Urinary bladder (tissue), 4 donors: ENCODE data around the gene TESK2. TPM values are rescaled to one million over a fixed set of nuclear protein-coding genes. Genes with fewer than 3 reads are reported as not detected.

Experiments used
- DNase-seq: peaks from one replicate; pipeline ENCODE4 v3.0.0-alpha.2; 2015; ENCODE audit errors: extremely low spot score
- H3K27ac ChIP-seq: one replicate; pipeline ENCODE4 v1.5.1; 2013; ENCODE audit warnings: low read depth, mild to moderate bottlenecking, moderate library complexity
- H3K36me3 ChIP-seq: one replicate; pipeline ENCODE4 v1.6.1; 2013; ENCODE audit warnings: mild to moderate bottlenecking, moderate library complexity; ENCODE audit not compliant: insufficient read depth
- H3K4me1 ChIP-seq: one replicate; pipeline ENCODE4 v1.6.1; 2013; ENCODE audit warnings: mild to moderate bottlenecking, moderate library complexity; ENCODE audit not compliant: insufficient read depth
- H3K4me3 ChIP-seq: one replicate; pipeline ENCODE4 v1.5.1; 2013; ENCODE audit warnings: low read depth, low read length
- WGBS: extraction: QIAGEN DNeasy Blood & Tissue Kit; methylation state at CpG from one replicate; pipeline ENCODE4 v1.1.7; 2013; 5-methylcytosine and 5-hydroxymethylcytosine counted together
- polyA plus RNA-seq: library from polyadenylated mRNA; stranded (reverse); fragments of 200-250 nt; gene quantifications from one replicate; pipeline ENCODE4 v1.2.3, GENCODE V29; 2013
- total RNA-seq: library from RNA; depleted of rRNA; stranded (reverse); fragments of >200 nt; gene quantifications from one replicate; pipeline ENCODE4 v1.2.3, GENCODE V29; 2014
- donor health status: healthy with polysubstance abuse.
- donor health status: healthy.

The TESK2 gene
- total and polyA plus RNA-seq, 2 donors = 3.2 to 5.7 TPM

DNA sequence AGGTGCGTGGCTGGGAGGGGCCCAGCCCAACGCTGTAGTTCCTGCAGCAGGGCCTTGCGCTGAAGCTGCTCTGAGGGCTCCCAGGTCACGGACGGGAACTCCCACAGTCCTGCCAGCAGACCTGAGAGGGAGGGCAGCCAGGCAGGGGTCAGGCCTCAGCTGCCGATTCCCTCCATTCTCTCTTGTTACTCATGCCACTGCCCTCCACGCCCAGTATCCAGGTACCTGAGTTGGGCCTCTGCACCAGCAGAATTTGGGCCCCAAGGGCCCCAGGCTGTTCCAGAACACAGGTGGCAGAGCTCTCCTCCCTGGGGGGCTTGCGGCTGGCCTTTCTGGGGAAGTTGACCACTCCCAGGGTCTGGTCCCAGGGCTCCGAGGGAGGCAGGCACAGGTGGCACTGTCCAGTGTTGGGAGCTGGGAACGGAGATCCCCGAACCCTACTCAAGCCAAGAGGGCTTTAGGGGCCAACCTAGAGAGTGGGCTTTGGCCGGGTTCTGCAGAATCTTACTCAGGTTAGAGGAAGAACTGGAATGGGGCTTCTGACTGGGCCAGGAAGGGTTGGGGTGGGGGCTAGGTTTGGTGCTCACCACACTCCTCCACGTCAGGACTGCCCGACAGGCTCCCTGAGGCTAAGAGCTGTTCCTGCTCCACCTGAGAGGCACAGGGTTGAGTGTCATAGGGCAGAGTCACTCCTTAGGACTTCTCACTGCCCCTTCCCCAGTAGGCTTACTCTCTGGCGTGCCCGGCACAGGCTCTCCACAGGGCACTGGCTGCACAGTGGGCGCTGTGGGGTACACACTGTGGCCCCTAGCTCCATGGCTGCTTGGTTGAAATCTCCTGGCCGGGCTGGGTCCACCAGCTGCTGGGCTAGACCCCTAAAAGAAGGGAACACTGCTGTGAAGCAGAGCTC, 159.3 kb downstream of the TESK2 start:
- DNase-seq = no peak
- no peaks in the 10 kb centered on the region for H3K4me1 ChIP-seq
- 95% methylated on average over 18 of the region's 18 CpGs for WGBS
- H3K27ac ChIP-seq = no peak overlapping the region
- H3K36me3 ChIP-seq = peaks cover 7% of the 10 kb centered on the region
- H3K4me3 ChIP-seq = no peak overlapping the region

DNA sequence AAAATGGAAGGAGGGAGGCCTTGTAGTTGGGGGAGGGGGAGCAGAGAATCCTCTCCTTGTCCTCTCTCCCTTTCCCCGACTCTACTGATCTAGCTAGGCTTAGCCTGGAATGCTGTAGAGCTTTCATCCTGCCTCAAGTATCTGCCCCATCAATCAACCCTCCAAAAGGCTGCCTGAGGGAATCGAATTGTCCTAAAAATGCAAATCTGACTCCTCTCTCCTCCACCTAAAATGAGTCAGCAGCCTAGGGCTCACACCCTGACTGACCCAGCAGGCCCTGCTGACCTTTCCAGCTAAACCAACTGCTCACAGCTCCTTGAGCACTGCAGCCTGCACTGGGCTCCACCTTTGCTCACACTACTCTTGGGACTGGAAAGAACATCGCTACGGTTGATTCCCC, 161.5 kb downstream of the TESK2 start:
- H3K36me3 ChIP-seq = peaks cover 7% of the 10 kb centered on the region
- no peak overlapping the region for H3K4me3 ChIP-seq
- DNase-seq = no peak
- no peak overlapping the region for H3K27ac ChIP-seq
- 75% methylated on average over 4 of the region's 4 CpGs for WGBS
- H3K4me1 ChIP-seq = no peaks in the 10 kb centered on the region

DNA sequence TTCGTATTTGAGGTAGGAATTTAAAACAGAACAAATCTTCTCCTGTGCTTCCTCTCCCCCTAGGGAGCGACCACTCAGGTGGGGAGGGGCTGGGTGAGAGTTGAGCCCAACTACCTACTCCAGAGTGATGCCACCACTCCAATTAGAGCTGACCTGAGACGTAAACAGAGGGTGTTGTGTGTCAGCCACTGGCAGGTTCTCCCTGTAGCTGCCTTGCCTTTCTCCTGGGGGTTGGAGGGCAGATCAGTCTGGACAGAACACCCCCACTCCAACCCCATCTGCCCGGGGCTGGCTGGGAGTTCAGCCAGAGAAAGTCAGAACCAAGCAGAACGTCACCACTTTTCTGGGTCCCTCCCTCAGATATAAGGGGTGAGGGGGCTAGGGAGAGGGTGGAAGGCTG, 162.3 kb downstream of the TESK2 start:
- H3K4me3 ChIP-seq = no peak overlapping the region
- 76% methylated on average over 5 of the region's 5 CpGs for WGBS
- no peak for DNase-seq
- H3K27ac ChIP-seq = no peak overlapping the region
- H3K36me3 ChIP-seq = peaks cover 7% of the 10 kb centered on the region
- no peaks in the 10 kb centered on the region for H3K4me1 ChIP-seq

DNA sequence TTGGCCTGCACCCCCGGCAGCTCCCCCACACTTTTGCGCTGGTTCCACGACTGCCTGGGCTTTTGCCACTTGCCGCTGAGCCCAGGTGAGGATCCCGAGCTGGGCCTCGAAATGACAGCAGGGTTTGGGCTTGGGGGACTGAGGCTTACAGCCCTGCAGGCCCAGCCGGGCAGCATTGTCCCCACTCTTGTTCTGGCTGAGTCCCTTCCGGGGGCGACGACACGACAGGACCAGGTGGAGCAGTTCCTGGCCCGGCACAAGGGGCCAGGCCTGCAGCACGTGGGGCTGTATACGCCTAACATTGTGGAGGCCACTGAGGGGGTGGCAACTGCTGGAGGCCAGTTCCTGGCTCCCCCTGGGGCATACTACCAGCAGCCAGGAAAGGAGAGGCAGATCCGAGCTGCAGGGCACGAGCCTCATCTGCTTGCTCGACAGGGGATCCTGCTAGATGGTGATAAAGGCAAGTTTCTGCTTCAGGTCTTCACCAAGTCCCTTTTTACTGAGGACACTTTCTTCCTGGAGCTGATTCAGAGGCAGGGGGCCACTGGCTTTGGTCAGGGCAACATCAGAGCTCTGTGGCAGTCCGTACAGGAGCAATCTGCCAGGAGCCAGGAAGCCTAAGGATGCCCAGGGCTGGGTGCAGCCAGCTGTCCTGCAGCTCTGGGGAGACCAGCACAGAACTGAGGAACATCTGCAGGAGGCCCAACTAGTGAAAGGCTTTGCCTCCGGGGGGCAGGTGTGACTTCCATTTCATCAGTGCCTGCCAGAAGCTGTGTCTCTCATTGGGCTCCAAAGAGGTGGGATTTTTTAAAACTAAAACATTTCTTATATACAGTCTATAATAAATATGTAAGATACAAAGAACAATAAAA, 163.1 kb downstream of the TESK2 start:
- H3K36me3 ChIP-seq = peaks cover 7% of the 10 kb centered on the region
- no peak for DNase-seq
- H3K4me3 ChIP-seq = peak overlapping the region; percentile 43
- 67% methylated on average over 19 of the region's 19 CpGs for WGBS
- no peaks in the 10 kb centered on the region for H3K4me1 ChIP-seq
- no peak overlapping the region for H3K27ac ChIP-seq

DNA sequence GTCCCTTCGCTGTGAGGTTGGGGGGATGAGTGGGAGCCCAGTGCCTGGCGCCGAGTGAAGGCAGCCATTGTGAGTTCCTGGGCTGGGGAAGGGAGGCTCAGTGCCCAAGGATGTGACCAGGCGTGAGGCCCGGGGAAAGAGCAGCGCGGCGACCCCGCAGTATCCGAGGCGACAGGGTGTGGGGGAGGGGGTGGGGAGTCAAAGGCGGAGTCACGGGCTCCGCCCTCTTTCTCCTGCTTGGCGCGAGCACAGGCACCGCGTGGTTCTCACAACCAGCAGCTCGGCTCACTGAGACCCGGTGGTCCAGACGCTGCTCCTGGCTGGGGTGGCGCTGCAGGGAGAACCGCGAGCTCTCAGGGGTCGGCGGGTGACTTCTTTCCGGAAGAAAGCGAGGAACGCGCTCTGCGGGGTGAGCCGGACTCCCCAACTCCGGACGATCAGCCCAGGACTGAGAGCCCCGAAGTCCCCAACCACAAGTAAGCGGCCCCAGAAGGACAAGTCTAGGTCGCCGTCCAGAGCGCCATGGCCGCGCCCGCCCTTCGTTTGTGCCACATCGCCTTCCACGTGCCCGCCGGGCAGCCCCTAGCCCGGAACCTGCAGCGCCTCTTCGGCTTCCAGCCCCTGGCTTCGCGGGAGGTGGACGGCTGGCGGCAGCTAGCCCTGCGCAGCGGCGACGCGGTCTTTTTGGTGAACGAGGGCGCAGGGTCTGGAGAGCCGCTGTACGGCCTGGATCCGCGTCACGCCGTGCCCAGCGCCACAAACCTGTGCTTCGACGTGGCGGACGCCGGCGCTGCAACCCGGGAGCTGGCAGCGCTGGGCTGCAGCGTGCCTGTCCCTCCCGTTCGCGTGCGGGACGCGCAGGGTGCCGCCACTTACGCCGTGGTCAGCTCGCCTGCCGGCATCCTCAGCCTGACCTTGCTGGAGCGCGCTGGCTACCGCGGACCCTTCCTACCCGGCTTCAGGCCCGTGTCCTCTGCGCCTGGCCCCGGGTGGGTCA, 164.0 kb downstream of the TESK2 start, which contains the start of gene HPDL:
HPDL (plus strand) TSS at position 269 of the 997 bp plus-strand sequence; CDS start at position 523, 254 bp downstream.
- Histone ChIP-seq H3K27ac (no peak within 1 kb of the TSS), H3K4me1 (no peaks in the 10 kb centered on the region), H3K4me3 (peak within 1 kb of the TSS; percentile 43), H3K36me3 (peaks cover 7% of the 10 kb centered on the region)
- 4% methylated on average over 96 of the region's 96 CpGs for WGBS
- peak; percentile 37 for DNase-seq

DNA sequence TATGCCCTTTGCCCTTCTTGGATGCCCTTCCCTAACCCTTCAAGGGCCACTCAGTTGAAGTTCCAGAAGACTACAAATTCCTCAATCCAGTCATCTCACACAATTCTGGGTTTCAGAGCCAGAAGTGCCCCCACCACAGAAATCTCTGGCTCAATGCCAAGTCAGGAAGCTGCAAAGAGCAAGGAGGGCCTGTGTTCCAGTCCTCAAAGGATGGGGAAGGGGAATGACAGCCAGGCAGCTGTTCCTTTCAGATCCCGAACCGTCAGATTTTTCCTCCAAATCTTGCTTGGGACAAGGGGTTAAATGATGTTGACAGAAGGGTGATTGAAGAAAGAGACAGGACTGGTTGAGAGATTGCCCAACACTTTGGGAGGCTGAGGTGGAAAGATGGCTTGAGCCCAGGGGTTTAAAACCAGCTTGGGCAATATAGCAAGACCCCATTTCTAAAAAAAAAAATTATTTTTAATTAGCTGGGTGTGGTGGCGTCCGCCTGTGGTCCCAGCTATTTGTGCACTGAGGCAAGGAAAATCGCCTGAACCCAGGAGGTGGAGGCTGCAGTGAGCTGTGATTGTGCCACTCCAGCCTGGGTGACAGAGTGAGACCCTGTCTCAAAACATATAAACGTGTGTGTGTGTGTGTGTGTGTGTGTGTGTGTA, 165.0 kb downstream of the TESK2 start:
- no peaks in the 10 kb centered on the region for H3K4me1 ChIP-seq
- DNase-seq = no peak
- H3K4me3 ChIP-seq = no peak overlapping the region
- H3K27ac ChIP-seq = no peak overlapping the region
- peaks cover 3% of the 10 kb centered on the region for H3K36me3 ChIP-seq
- WGBS = 59% methylated on average over 6 of the region's 6 CpGs

DNA sequence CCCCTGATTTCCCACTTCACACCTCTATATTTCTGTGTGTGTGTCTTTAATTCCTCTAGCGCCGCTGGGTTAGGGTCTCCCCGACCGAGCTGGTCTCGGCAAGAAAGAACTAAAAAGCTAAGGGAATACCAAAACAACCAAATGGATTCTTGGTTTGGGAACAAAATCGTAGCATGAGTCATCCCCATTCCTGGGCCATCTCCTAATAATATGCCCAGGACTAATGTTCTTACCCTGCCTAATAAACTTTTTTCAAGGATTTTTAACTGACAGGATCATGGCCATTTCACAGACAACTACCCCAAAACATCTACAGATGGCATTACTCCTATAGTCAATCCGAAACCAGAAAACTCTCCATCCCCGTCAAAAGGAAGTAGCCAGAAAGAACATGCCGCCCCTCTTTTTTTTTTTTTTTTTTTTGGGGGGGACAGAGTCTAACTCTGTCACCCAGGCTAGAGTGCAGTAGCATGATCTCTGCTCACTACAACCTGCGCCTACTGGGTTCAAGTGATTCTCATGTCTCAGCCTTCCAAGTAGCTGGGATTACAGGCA, 168.4 kb downstream of the TESK2 start:
- Histone ChIP-seq H3K27ac (no peak overlapping the region), H3K4me1 (no peaks in the 10 kb centered on the region), H3K4me3 (no peak overlapping the region), H3K36me3 (no peaks in the 10 kb centered on the region)
- DNase-seq = no peak
- WGBS = 87% methylated on average over 10 of the region's 10 CpGs

DNA sequence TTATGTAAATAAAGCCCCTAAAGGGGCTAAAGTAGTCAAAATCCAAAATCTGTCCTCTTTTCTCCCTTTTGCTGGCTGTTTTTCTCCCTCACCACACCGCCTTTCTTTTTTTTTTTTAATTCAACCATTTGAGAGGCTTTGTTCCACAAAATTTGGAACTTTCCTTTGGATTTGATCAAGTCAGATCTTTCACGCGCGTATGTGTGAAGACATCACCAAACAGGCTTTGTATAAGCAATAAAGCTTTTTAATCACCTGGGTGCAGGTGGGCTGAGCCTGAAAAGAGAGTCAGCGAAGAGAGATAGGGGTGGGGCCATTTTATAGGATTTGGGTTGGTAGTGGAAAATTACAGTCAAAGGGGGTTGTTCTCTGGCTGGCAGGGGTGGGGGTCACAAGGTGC, 169.5 kb downstream of the TESK2 start:
- Histone ChIP-seq H3K4me1 (no peaks in the 10 kb centered on the region), H3K4me3 (no peak overlapping the region), H3K36me3 (no peaks in the 10 kb centered on the region), H3K27ac (no peak overlapping the region)
- WGBS = 77% methylated on average over 5 of the region's 5 CpGs
- DNase-seq = no peak

DNA sequence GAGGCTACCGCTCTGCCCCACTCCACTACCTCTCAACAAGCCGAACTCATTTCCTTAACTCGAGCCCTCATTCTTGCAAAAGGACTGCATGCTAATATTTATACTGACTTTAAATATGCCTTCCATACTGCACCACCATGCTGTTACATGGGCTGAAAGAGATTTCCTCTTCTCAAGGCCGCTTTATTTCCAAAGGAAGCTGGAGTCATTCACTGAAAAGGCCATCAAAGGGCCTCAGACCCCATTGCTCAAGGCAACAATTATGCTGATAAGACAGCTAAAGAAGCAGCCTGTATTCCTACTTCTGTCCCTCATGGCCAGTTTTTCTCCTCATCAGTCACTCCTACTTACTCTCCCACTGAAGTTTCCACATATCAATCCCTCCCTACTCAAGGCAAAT, 171.2 kb downstream of the TESK2 start:
- 81% methylated on average over 4 of the region's 4 CpGs for WGBS
- no peaks in the 10 kb centered on the region for H3K4me1 ChIP-seq
- no peak overlapping the region for H3K27ac ChIP-seq
- no peak overlapping the region for H3K4me3 ChIP-seq
- H3K36me3 ChIP-seq = no peaks in the 10 kb centered on the region
- no peak for DNase-seq

DNA sequence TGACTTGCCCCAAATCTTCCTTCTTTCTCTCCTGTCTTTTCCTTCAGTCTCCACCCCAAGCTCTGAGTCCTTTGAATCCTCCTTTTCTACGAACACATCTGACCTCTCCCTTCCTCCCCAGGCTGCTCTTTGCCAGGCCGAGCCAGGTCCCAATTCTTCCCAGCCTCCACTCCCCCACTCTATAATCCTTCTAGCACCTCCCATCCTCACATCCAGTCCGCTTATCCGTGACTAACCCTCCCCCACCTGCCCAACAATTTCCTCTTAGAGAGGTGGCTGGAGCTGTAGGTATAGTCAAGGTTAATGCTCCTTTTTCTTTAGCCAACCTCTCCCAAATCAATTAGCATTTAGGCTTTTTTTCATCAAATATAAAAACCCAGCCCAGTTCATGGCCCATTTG, 173.8 kb downstream of the TESK2 start:
- H3K4me3 ChIP-seq = no peak overlapping the region
- 30% methylated on average over 4 of the region's 4 CpGs for WGBS
- H3K27ac ChIP-seq = no peak overlapping the region
- no peaks in the 10 kb centered on the region for H3K36me3 ChIP-seq
- no peaks in the 10 kb centered on the region for H3K4me1 ChIP-seq
- no peak for DNase-seq

DNA sequence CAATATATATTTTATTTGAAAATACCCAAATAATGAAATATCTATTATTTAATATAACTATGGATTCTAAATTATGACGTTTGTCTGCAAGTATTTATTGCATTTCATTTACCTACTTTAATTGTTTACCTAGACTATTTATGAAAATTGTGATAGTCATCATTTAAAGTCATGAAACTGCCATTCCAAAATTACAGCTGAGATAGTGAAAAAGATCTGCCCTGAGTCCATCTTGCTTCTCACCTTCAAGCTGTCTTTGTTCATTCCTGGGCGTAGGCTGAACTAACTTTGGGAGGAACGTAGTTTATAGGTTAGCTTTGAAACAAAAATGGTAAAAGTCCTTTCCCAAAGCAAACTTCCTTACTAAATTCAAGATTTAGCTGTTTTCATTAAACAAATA, 176.7 kb downstream of the TESK2 start:
- Histone ChIP-seq H3K4me1 (no peaks in the 10 kb centered on the region), H3K27ac (no peak overlapping the region), H3K36me3 (no peaks in the 10 kb centered on the region), H3K4me3 (no peak overlapping the region)
- 69% methylated on average over 3 of the region's 3 CpGs for WGBS
- no peak for DNase-seq

DNA sequence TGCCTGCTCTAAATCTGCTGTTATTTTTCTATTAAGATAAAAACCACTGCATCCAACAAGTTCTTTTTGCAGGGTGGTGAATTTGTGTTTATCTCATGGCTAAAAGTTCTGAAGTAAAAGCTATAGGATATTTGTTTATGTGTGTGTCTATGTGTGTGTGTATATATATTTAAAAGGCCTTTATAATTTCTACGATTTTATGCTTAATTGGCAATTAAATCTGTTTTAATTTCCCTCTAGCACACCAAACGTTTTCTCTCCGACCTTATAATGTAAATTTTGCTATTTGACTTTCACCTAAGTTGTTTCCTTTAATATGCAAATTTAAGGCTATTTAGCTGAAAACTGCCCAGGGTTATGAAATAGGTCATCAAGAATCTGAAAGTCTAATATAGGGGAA, 184.1 kb downstream of the TESK2 start:
- H3K4me1 ChIP-seq = no peaks in the 10 kb centered on the region
- 73% methylated on average over 3 of the region's 3 CpGs for WGBS
- no peak for DNase-seq
- H3K36me3 ChIP-seq = no peaks in the 10 kb centered on the region
- H3K27ac ChIP-seq = no peak overlapping the region
- no peak overlapping the region for H3K4me3 ChIP-seq
